Activated T-cell treated with anti-CD3 and anti-CD28 coated beads, Interleukin-2, amount 50 U/mL, for 4 hours (primary cell): ENCODE measurements around the gene PERM1. TPM values are rescaled to one million over a fixed set of nuclear protein-coding genes. Genes with fewer than 3 reads are reported as not detected.
A peak's percentile ranks its signal among the peaks of the same experiment; 100 is the strongest.

Source experiments
- ATAC-seq, 2 donors: fragments of 200-7000 bp; cut with Tn5 transposase; one replicate each; pipeline ENCODE4 v1.10.0; 2021
- DNase-seq: peaks from one replicate; pipeline ENCODE4 v3.0.0-alpha.2; 2020
- H3K27me3 Mint-ChIP-seq: one replicate; pipeline ENCODE4 v1.8.0; 2021; ENCODE audit warnings: low read depth, mixed read lengths
- H3K36me3 Mint-ChIP-seq: one replicate; pipeline ENCODE4 v1.8.0; 2022; ENCODE audit warnings: mixed read lengths; ENCODE audit not compliant: insufficient read depth
- H3K4me1 Mint-ChIP-seq: one replicate; pipeline ENCODE4 v1.8.0; 2021; ENCODE audit warnings: low read depth, mixed read lengths
- H3K4me3 Mint-ChIP-seq: one replicate; pipeline ENCODE4 v1.8.0; 2021; ENCODE audit warnings: mild to moderate bottlenecking, moderate library complexity, mixed read lengths
- H3K9me3 Mint-ChIP-seq: one replicate; pipeline ENCODE4 v1.8.0; 2021; ENCODE audit warnings: mixed read lengths
- total RNA-seq, 3 donors: library from RNA; stranded (reverse); gene quantifications; one replicate each; pipeline ENCODE4 v1.2.1, GENCODE V29; 2021

The PERM1 gene
- total RNA-seq, 3 donors from 2014 or later = not detected

DNA sequence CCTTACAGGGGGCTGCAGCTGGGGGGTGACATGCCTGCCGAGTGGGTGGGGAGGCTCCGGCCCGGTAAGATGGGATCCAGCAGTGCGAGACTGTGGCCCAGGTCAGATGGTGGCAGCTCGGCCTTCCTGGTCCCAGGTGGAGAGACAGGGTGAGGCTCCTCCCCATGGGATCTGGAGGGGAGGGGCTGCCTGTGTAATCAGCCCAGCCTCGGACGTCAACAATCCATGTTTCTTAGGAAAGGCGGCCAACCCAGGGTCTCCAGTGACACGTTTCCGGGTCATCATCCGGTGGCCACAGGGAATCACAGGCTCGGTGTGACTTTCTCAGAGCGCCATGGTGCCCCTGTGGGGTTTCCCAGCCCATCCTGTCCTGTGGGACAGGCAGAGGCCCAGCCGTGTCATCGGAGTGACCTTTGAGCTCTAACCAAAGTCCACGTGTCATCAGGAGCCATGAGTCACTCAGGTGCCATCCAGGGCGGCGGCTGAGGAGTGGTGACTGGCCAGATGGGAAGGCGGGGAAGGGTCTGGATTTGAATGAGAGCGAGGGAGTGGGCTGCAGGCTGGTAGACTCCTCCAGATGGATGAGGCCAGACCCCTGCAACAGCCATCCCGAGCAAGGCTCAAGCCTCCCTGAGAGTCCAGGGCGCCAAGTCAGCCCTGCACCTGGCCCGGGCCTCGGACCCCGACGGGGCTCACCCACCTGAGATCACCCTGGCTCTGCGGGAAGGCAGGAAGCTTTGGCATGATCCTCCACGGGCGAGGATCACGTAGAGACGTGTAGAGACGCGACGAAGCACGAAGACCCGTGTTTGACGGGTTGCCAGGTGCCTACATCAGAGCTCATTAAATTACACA is 24.6 kb upstream of the PERM1 start:
- Mint-ChIP-seq H3K27me3 (peaks cover 43% of the 10 kb centered on the region), H3K4me3 (no peak overlapping the region), H3K9me3 (no peaks in the 10 kb centered on the region), H3K4me1 (peaks cover 13% of the 10 kb centered on the region), H3K36me3 (no peaks in the 10 kb centered on the region)
- ATAC-seq = no peak
- DNase-seq = no peak

DNA sequence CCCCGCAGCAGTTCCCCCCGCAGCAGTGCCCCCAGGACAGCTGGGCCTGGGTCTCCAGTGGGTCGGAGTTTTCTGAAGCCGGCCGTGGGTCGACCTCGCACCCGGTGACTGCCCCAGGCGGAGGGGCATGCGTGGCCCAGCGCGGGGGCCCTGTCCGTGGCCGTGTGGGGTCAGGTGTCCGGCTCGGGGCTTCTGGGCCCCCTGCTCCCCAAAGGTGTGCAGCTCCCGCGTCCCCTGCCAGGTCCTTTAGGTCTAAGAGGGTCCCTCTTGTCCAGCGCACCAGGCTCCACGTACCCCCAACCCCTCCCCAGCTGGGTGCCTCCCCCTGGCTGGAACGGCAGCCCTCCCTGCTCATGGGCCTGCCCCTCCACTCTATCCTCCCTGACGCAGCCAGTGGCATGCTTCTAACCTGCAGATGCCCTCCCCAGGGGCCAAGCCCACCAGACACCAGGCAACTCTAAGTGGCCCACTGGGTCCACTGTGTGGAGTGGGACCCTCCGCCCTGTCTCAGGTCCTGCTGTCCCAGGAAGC is 23.9 kb upstream of the PERM1 start:
- no peak for ATAC-seq
- Mint-ChIP-seq H3K4me3 (no peak overlapping the region), H3K4me1 (peaks cover 12% of the 10 kb centered on the region), H3K27me3 (peaks cover 44% of the 10 kb centered on the region), H3K36me3 (no peaks in the 10 kb centered on the region), H3K9me3 (no peaks in the 10 kb centered on the region)
- no peak for DNase-seq

DNA sequence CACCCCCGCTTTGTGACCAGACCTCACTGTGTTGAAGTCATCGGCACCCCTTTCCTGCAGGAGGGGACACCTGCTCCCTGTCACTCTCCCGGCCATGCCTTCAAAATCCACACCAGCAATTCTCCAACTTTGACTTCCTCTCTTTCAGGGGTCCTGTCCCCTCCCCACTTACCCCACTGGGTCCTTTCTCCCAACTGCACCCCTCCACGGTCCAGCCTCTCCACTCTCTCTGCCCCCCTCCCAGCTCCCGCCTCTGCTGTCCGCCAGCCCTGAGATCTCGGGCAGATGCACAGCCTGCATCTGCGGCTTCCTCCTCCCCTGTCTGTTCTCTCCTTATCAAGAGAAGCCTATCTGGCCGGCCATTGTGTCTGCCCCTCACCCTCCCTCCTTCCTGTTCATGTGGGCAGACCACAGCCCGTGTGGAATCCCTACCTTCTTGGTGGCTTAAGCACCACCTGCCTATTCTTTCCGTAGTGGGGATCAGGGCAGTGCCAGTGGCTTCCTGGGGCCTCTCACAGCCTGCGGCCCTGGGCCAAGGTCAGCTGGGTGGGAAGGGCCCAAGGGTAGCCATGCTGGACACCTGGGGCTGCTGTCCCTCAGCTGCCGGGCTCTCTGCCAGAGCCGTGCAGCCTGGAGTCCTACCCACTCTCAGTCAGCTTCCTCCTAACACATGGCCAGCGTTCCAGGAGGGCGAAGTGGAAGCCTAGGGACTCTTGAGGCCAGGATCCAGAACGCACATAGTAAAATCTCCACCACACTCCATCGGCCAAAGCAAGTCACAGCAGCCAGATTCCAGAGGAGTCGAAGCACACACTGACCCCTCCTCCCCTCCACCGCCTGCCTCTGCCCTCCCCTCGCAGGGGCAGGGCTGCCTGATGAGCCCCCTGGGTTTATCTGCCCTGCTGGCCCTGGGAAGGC is 23.1 kb upstream of the PERM1 start:
- H3K27me3 Mint-ChIP-seq = peaks cover 46% of the 10 kb centered on the region
- DNase-seq = no peak
- no peaks in the 10 kb centered on the region for H3K9me3 Mint-ChIP-seq
- H3K4me3 Mint-ChIP-seq = no peak overlapping the region
- no peaks in the 10 kb centered on the region for H3K36me3 Mint-ChIP-seq
- no peak for ATAC-seq
- H3K4me1 Mint-ChIP-seq = peaks cover 14% of the 10 kb centered on the region

DNA sequence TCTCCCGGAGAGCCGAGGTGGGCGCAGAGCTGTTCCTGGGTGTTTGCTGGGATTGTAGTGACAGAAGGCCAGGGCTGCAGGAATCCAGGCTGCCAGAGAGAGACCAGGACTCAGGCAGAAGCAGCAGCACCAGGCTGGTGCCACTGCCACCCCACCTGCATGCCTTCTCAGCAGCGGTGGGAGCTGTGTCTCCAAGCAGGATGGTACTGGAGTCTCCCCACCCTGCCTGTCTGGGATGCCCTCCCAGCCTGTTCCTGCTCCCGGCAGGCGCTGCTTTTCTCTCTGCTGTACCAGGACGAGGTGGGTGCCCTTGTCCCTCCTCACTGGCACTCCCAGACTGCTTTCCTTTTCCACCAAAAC is 22.5 kb upstream of the PERM1 start:
- H3K4me3 Mint-ChIP-seq = no peak overlapping the region
- H3K27me3 Mint-ChIP-seq = peaks cover 46% of the 10 kb centered on the region
- ATAC-seq (no peak), DNase-seq (no peak)
- no peaks in the 10 kb centered on the region for H3K9me3 Mint-ChIP-seq
- H3K36me3 Mint-ChIP-seq = no peaks in the 10 kb centered on the region
- peaks cover 14% of the 10 kb centered on the region for H3K4me1 Mint-ChIP-seq

DNA sequence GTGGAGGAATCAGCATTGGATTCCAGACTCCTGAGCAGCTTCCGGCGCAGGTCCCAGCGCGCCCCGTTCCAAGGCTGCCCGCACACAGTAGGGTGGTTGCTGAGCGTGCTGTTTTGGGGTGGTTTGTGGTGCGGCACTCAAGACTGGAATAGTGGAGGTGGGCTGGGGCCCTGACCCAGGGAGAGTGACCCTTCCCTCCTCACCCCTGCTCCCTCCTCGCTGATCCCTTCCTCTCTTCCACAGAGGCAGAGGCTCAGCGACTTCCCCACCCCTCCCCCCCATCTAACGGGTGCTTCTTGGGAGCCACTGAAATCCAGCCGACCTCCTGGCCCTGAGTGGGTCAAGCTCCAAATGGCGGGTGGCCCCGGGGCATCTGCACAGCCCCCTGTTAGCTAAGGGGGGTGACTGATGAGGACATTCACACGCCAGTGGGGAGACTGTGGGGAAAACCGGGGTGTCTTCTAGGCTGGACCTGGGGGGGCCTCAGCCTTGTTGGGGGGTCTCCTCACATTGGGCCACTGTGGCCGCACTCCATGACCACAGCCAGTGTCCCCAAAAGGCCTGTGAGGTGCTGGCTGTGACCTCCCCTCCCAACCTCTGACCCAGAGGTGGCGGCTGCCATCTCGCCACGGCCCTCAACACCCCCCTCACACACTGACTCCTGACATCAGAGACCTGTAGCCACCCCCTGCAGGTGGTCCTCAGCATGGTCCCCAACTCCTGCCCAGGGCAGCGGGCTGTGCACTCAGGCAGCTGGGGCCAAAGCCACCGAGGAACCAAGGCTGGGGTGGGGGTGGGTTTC is 21.9 kb upstream of the PERM1 start:
- Mint-ChIP-seq H3K27me3 (peaks cover 43% of the 10 kb centered on the region), H3K9me3 (no peaks in the 10 kb centered on the region), H3K4me1 (peaks cover 11% of the 10 kb centered on the region), H3K36me3 (no peaks in the 10 kb centered on the region), H3K4me3 (no peak overlapping the region)
- DNase-seq = no peak
- no peak for ATAC-seq

DNA sequence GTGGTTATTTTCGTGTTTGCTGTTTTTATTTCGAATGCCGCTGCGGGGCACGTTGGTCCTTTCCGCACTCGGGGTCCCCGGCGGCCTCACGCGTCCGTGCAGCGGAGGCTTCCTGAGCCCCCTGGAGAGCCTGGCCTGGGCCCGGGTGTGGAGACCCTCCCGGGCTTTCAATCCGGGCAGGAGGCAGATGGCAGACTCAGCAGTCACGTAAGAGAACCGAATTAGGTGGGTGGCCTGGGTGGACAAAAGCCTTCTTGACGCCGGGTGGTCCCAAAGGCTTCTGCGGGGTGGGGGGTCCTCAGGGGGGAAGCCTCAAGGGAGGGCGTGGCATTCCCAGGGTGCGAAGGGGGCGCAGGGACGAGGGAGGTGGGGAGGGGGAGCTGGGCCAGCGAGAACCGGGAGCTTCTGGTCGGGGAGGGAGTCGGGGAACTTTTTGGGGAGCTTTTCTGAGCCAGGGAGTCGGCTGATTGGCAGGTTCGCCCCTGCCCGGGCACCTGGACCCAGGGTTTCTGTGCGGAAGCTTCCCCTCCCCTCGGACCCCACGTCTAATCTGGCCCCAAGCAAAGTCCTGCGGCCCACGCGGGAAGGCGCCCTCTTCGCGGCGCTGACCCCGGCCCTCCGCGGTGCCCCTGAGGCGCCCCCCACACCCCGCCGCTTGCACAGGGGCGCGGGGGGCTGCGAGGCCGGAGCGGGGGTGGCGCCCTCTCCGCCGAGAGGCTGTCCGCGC is 19.3 kb upstream of the PERM1 start:
- Mint-ChIP-seq H3K4me3 (peak overlapping the region; percentile 70), H3K9me3 (no peaks in the 10 kb centered on the region)

DNA sequence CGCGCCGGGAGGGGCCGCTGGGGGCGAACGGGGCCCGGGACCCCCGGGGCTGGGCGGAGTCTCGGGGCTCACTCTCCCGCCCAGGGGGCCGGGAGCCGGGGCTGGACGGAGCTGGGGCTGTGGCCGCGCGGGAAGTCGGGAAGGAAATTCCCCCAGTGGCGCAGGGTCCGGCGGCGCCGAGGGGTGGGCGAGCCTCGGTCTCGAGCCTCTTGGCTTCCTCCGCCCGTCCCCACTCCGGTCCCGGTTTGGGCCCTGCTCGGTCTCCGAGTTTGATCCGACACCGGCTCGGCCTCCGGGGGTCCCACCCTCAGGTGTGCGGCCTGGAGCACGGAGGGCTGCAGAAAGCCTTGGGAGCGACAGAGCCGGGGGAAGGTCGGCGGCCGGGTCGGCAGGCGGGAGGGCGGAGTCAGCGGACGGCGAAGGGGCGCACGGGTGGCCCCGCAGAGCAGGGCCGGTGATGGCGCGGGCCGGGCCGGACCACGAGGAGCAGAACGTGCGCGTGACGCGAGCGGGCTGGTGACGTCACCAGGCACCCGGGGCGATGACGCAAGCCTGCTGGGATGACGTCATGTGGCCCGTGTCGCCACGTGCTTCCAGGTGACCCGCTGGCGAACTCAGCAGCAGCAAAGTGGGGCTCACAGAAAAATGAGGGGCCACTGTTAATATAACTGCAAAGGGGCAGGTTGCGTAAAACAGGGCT is 18.6 kb upstream of the PERM1 start:
- Mint-ChIP-seq H3K9me3 (no peaks in the 10 kb centered on the region), H3K36me3 (no peaks in the 10 kb centered on the region), H3K27me3 (peaks cover 38% of the 10 kb centered on the region), H3K4me1 (peaks cover 14% of the 10 kb centered on the region), H3K4me3 (peak overlapping the region; percentile 70)
- DNase-seq (peak; percentile 76), ATAC-seq (peak; percentile 17 to 27)

More for the DNA sequence above, 19.3 kb upstream of the PERM1 start:
- Mint-ChIP-seq H3K36me3 (no peaks in the 10 kb centered on the region), H3K27me3 (peaks cover 39% of the 10 kb centered on the region), H3K4me1 (peaks cover 11% of the 10 kb centered on the region)
- DNase-seq = no peak
- ATAC-seq = no peak

DNA sequence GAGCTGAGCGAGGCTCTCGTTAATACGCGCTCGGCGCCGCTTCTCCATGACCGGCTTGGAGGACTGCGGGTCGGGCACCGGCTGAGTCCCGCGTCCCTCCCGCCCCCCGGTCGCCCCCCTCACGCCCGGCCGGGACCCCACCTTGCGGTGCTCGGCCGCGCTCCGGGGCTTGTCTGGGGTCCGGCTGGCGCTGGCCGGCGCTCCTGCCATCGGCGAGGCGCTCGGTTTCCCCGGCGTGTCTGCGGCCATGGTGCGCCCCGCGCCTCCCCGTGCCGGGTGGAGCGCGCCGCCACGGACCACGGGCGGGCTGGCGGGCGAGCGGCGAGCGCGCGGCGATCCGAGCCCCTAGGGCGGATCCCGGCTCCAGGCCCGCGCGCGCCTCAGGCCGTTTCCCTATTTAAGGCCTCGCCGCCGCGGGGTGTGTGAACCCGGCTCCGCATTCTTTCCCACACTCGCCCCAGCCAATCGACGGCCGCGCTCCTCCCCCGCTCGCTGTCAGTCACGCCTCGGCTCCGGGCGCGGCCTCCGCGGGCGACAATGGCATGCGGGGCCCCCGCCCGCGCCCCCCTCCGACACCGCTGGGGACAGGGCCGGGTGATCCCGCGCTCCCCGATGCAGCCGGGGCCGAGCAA is 17.9 kb upstream of the PERM1 start, which contains the start of gene HES4:
Gene HES4, minus strand, starts transcription at position 373 of the 632 bp plus-strand sequence. Its CDS starts 124 bp downstream, at position 249.
- DNase-seq = peak; percentile 67
- ATAC-seq = peak; percentile 70 to 72
- H3K4me3 Mint-ChIP-seq = peak within 1 kb of the TSS; percentile 70
- no peaks in the 10 kb centered on the region for H3K36me3 Mint-ChIP-seq
- H3K9me3 Mint-ChIP-seq = no peaks in the 10 kb centered on the region
- H3K27me3 Mint-ChIP-seq = peaks cover 33% of the 10 kb centered on the region
- H3K4me1 Mint-ChIP-seq = peaks cover 9% of the 10 kb centered on the region

DNA sequence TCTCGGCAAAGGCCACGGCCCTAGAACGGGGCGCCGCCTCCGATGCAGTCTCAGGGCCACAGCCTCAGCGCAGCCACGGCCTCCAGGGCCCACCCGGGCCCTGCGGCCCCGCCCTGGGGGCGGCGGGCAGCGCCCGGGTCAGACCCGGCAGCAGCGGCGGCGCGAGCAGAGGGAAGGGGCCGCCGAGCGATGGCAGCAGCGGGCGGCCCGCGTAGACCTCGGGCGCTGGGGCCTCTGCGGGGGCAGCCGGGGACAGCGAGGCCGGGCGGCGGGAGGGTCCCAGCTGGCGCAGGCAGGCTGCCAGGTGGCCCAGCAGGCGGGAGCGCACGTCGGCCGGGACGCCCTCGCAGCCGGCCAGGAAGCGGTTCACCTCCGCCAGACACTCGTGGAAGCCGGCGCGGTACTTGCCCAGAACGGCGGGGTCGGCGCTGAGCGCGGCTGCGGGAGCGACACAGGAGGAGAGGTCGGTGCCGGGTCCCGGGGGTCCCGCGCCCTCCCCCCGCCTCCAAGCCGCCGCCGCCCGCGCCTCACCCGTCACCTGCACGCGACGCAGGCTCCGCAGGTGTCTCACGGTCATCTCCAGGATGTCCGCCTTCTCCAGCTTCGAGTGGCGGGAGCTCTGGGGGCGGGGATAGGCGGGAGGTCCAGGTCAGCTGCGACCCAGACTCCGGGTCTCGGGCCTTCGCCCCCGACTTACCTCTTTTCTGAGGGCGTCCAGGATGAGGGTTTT is 17.3 kb upstream of the PERM1 start:
- peak in 1 of 2 donors; percentile 7 for ATAC-seq
- Mint-ChIP-seq H3K4me3 (no peak overlapping the region), H3K9me3 (no peaks in the 10 kb centered on the region), H3K4me1 (peaks cover 4% of the 10 kb centered on the region), H3K36me3 (no peaks in the 10 kb centered on the region), H3K27me3 (peaks cover 26% of the 10 kb centered on the region)
- no peak for DNase-seq

DNA sequence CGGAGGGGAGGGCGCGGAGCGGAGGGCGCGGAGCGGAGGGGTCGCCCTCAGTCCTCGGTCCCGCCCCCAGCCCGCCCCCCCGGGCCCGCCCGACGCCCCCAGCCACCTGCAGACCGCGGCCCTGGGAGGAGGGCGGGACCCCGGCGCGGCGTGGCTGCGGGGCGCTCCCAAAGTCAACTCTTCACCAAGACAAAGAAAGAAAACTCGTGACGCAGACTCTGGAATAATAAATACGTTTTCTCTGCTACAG is 16.8 kb upstream of the PERM1 start:
- peaks cover 25% of the 10 kb centered on the region for H3K27me3 Mint-ChIP-seq

DNA sequence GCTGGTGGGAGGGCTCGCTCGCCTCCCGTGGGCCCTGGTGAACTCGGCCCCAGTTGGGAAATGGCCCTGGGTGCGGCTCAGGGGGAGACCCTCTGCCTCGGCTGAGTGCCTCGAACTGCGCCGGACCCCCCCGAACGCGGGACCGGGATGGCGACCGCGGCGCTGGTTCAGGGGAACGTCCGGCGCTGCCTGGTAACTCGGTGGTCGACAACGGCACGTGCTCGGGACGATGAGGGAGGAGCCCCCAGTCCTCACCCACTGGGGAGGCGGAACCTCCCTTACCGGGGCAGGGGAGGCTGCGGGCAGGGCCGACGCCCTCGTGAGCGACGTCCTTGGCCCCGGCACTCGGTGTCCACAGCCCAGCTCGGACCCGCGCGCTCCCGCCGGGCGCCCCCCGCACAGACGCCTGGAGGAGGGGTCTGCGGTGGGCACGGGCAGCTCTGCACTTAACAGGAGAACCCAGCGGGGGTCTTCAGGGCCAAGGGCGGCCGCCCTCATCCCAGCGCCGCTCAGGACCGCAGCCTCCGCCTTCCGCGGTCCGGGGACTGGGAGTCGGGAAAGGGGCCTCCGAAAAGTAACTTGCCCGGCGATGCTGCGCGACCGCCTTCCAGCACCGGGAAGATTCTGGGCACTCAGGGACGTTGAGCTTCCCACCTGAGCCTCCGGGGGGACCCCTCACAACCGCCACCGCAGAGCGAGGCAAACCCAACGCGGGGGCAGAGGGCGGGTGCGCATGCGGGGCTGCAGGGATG is 16.3 kb upstream of the PERM1 start:
- Mint-ChIP-seq H3K4me3 (no peak overlapping the region), H3K27me3 (peaks cover 21% of the 10 kb centered on the region)
- DNase-seq = no peak

More for the DNA sequence above, 16.8 kb upstream of the PERM1 start:
- no peaks in the 10 kb centered on the region for H3K36me3 Mint-ChIP-seq
- DNase-seq (no peak), ATAC-seq (no peak)
- no peaks in the 10 kb centered on the region for H3K9me3 Mint-ChIP-seq
- no peak overlapping the region for H3K4me3 Mint-ChIP-seq
- peaks cover 4% of the 10 kb centered on the region for H3K4me1 Mint-ChIP-seq

DNA sequence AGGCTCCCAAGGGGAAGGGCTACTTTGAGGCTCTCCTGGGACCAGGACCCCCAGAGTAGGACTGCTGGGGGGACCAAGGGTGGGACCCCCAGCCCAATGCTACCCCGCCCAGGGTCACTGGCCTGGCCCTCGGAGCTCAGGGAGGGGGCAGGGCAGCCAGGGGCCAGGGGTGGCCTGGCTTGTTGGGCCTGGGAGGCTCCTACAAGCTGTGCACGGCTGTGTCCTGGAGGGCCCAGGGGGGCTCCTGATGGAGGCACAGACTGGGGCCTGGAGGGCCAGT is 15.8 kb upstream of the PERM1 start:
- Mint-ChIP-seq H3K4me3 (no peak overlapping the region), H3K36me3 (no peaks in the 10 kb centered on the region), H3K9me3 (no peaks in the 10 kb centered on the region), H3K4me1 (peaks cover 5% of the 10 kb centered on the region), H3K27me3 (peaks cover 23% of the 10 kb centered on the region)
- no peak for DNase-seq
- no peak for ATAC-seq

More for the DNA sequence above, 16.3 kb upstream of the PERM1 start:
- no peak for ATAC-seq
- H3K4me1 Mint-ChIP-seq = peaks cover 4% of the 10 kb centered on the region
- H3K9me3 Mint-ChIP-seq = no peaks in the 10 kb centered on the region
- no peaks in the 10 kb centered on the region for H3K36me3 Mint-ChIP-seq
